H9 (cell line): ENCODE data around the gene MICU2. TPM values are rescaled to one million over a fixed set of nuclear protein-coding genes. Genes with fewer than 3 reads are reported as not detected.

ENCODE experiments used
- DNase-seq: peaks from one replicate; pipeline ENCODE4 v3.0.0-alpha.2; 2017
- H2AFZ ChIP-seq: one replicate; pipeline ENCODE4 v1.6.1; 2013; ENCODE audit warnings: mild to moderate bottlenecking, low read length, control low read depth, moderate library complexity
- H2AK5ac ChIP-seq: 2 replicates; pipeline ENCODE4 v1.6.1; 2013; ENCODE audit warnings: low read length, control low read depth, mixed read lengths; ENCODE audit not compliant: insufficient read length
- H2BK120ac ChIP-seq: one replicate; pipeline ENCODE4 v1.6.1; 2013; ENCODE audit warnings: low read depth, mild to moderate bottlenecking, low read length, control low read depth, inconsistent platforms; ENCODE audit not compliant: poor library complexity, severe bottlenecking
- H2BK12ac ChIP-seq: 2 replicates; pipeline ENCODE4 v1.6.1; 2013; ENCODE audit warnings: low read length, control low read depth, mixed read lengths, low read depth; ENCODE audit not compliant: insufficient read length
- H2BK15ac ChIP-seq: 2 replicates; pipeline ENCODE4 v1.6.1; 2013; ENCODE audit warnings: low read depth, low read length, control low read depth
- H2BK20ac ChIP-seq: one replicate; pipeline ENCODE4 v1.6.1; 2013; ENCODE audit warnings: low read depth, mild to moderate bottlenecking, low read length, control low read depth, inconsistent platforms; ENCODE audit not compliant: poor library complexity, severe bottlenecking
- H2BK5ac ChIP-seq: 2 replicates; pipeline ENCODE4 v1.6.1; 2013; ENCODE audit warnings: low read length, control low read depth, mixed read lengths; ENCODE audit not compliant: insufficient read length
- H3K14ac ChIP-seq: 2 replicates; pipeline ENCODE4 v1.6.1; 2013; ENCODE audit warnings: low read length, control low read depth; ENCODE audit not compliant: insufficient read depth
- H3K18ac ChIP-seq: 2 replicates; pipeline ENCODE4 v1.6.1; 2013; ENCODE audit warnings: low read depth, mild to moderate bottlenecking, mixed read lengths, low read length, control low read depth; ENCODE audit not compliant: insufficient read length
- H3K23ac ChIP-seq: 2 replicates; pipeline ENCODE4 v1.6.1; 2013; ENCODE audit warnings: low read length, control low read depth, mixed read lengths, low read depth; ENCODE audit not compliant: insufficient read length
- H3K23me2 ChIP-seq: 2 replicates; pipeline ENCODE4 v1.6.1; 2013; ENCODE audit warnings: low read depth, mild to moderate bottlenecking, mixed read lengths, low read length, control low read depth; ENCODE audit not compliant: insufficient read length, poor library complexity, severe bottlenecking
- H3K27ac ChIP-seq: 2 replicates; pipeline ENCODE4 v1.5.1; 2013; ENCODE audit warnings: low read length, control low read depth, mixed read lengths, low read depth; ENCODE audit not compliant: insufficient read length
- H3K27me3 ChIP-seq: 2 replicates; pipeline ENCODE4 v1.6.1; 2013; ENCODE audit warnings: low read length, control low read depth, inconsistent platforms; ENCODE audit not compliant: insufficient read depth
- H3K4ac ChIP-seq: 2 replicates; pipeline ENCODE4 v1.6.1; 2013; ENCODE audit warnings: low read depth, mild to moderate bottlenecking, control low read depth, inconsistent platforms, low read length, moderate library complexity
- H3K4me1 ChIP-seq: 2 replicates; pipeline ENCODE4 v1.6.1; 2013; ENCODE audit warnings: low read length, control low read depth, inconsistent platforms; ENCODE audit not compliant: insufficient read depth
- H3K4me2 ChIP-seq: 2 replicates; pipeline ENCODE4 v1.6.1; 2013; ENCODE audit warnings: low read length, control low read depth, mixed read lengths; ENCODE audit not compliant: insufficient read length, insufficient read depth
- H3K56ac ChIP-seq: 2 replicates; pipeline ENCODE4 v1.6.1; 2013; ENCODE audit warnings: low read depth, mild to moderate bottlenecking, mixed read lengths, low read length, control low read depth; ENCODE audit not compliant: insufficient read length
- H3K79me1 ChIP-seq: 2 replicates; pipeline ENCODE4 v1.6.1; 2013; ENCODE audit warnings: low read depth, mild to moderate bottlenecking, moderate library complexity, low read length, control low read depth, inconsistent platforms; ENCODE audit not compliant: insufficient read depth, poor library complexity, severe bottlenecking
- H3K79me2 ChIP-seq: 2 replicates; pipeline ENCODE4 v1.6.1; 2013; ENCODE audit warnings: low read length, control low read depth, inconsistent platforms; ENCODE audit not compliant: insufficient read depth
- H3K9ac ChIP-seq: 2 replicates; pipeline ENCODE4 v1.6.1; 2013; ENCODE audit warnings: low read length, control low read depth, mixed read lengths; ENCODE audit not compliant: insufficient read length; ENCODE audit errors: extremely low read depth
- H3K9me3 ChIP-seq: one replicate; pipeline ENCODE4 v1.6.1; 2013; ENCODE audit warnings: low read depth, low read length, inconsistent platforms; ENCODE audit not compliant: control insufficient read depth
- H3T11ph ChIP-seq: one replicate; pipeline ENCODE4 v1.6.1; 2013; ENCODE audit warnings: mild to moderate bottlenecking, low read length, control low read depth, inconsistent platforms
- H4K20me1 ChIP-seq: one replicate; pipeline ENCODE4 v1.6.1; 2013; ENCODE audit not compliant: control insufficient read depth, insufficient read length, insufficient read depth
- H4K5ac ChIP-seq: 2 replicates; pipeline ENCODE4 v1.6.1; 2013; ENCODE audit warnings: low read depth, mild to moderate bottlenecking, mixed read lengths, low read length, control low read depth; ENCODE audit not compliant: insufficient read length
- H4K8ac ChIP-seq: replicated peaks from 2 replicates; pipeline ENCODE4 v1.6.1; 2013; ENCODE audit warnings: low read length, control low read depth, mixed read lengths, low read depth; ENCODE audit not compliant: insufficient read length
- H4K91ac ChIP-seq: 2 replicates; pipeline ENCODE4 v1.6.1; 2013; ENCODE audit warnings: low read depth, mild to moderate bottlenecking, moderate library complexity, mixed read lengths, low read length, control low read depth; ENCODE audit not compliant: insufficient read length
- H3K27ac Mint-ChIP-seq, 3 experiments: 2 replicates in 2 of 3; 3 replicates in 1 of 3; pipeline ENCODE4 v1.8.0; 2020 to 2021; ENCODE audit warnings: mixed read lengths in 3 of 3, mild to moderate bottlenecking in 1 of 3, moderate library complexity in 1 of 3
- H3K27me3 Mint-ChIP-seq: 2 replicates; pipeline ENCODE4 v1.8.0; 2021; ENCODE audit warnings: low read depth, mild to moderate bottlenecking, moderate library complexity, mixed read lengths
- H3K36me3 Mint-ChIP-seq, 3 experiments: 2 replicates in 2 of 3; 3 replicates in 1 of 3; pipeline ENCODE4 v1.8.0; 2020 to 2021; ENCODE audit warnings: low read depth in 3 of 3, mixed read lengths in 3 of 3; ENCODE audit not compliant: insufficient read depth in 1 of 3
- H3K4me1 Mint-ChIP-seq, 2 experiments: 2 replicates each; pipeline ENCODE4 v1.8.0; 2020; ENCODE audit warnings: mixed read lengths in 2 of 2
- H3K4me3 Mint-ChIP-seq, 2 experiments: 2 replicates in 1 of 2; 3 replicates in 1 of 2; pipeline ENCODE4 v1.8.0; 2020 to 2021; ENCODE audit warnings: mild to moderate bottlenecking in 2 of 2, mixed read lengths in 2 of 2, moderate library complexity in 1 of 2
- H3K9me3 Mint-ChIP-seq, 2 experiments: 2 replicates in 1 of 2; 3 replicates in 1 of 2; pipeline ENCODE4 v1.8.0; 2020; ENCODE audit warnings: mild to moderate bottlenecking in 2 of 2, mixed read lengths in 2 of 2, moderate library complexity in 1 of 2
- WGBS: extraction: QIAGEN DNeasy Blood & Tissue Kit; methylation state at CpG from one replicate; pipeline ENCODE4 v1.1.7; 2013; ENCODE audit warnings: missing lambda C conversion rate, low lambda C conversion rate, mixed read lengths; ENCODE audit not compliant: insufficient read length; ENCODE audit errors: extremely low coverage; 5-methylcytosine and 5-hydroxymethylcytosine counted together
- total RNA-seq: library from RNA; stranded (reverse); gene quantifications from 2 replicates; pipeline ENCODE4 v1.2.1, GENCODE V29; 2021
- TF ChIP-seq, protein P1 (sequence below): fragments of 200-600 bp; sonication (generic); conservative IDR thresholded peaks from 3 replicates; pipeline ENCODE4 v1.8.0; 2021; ENCODE audit warnings: antibody characterized with exemption, mild to moderate bottlenecking

MICU2 gene
- total RNA-seq, 1 experiment from 2014 or later: 38.4 TPM

DNA sequence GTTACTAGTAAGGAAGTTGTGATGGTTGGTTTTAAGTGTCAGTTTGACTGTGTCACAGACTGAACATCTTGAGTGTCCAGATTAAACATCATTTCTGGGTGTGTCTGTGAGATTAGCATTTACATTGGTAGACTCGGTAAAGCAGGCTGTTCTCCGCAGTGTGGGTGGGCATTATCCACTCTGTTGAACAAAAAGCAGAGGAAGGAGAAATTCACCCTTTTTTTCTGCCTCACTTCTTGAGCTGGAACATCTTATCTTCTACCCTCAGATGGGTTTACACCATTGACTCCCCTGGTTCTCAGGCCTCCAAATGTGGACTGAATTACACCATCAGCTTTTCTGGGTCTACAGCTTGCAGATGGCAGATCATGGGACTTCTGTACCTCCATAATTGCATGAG, 81.1 kb downstream of the MICU2 start:
- H3K36me3 Mint-ChIP-seq: peaks cover 2 to 9% (median 3%) of the 10 kb centered on the region in 3 experiments; a peak in 4 of 7 replicates
- Histone ChIP-seq H2AFZ (no peak overlapping the region), H2BK120ac (no peak overlapping the region), H2BK20ac (no peak overlapping the region), H3K27ac (no peak overlapping the region), H3K18ac (no peak overlapping the region), H2AK5ac (no peak overlapping the region), H3K9me3 (no peaks in the 10 kb centered on the region), H3K23me2 (no peaks in the 10 kb centered on the region), H4K8ac (no peak overlapping the region), H2BK12ac (no peak overlapping the region), H3K14ac (no peak overlapping the region), H3K4ac (no peak overlapping the region), H4K5ac (no peak overlapping the region), H2BK15ac (no peak overlapping the region), H3K79me1 (no peaks in the 10 kb centered on the region), H3K79me2 (no peaks in the 10 kb centered on the region), H3K4me1 (no peaks in the 10 kb centered on the region), H4K91ac (no peak overlapping the region), H2BK5ac (no peak overlapping the region), H4K20me1 (no peaks in the 10 kb centered on the region), H3K9ac (no peak overlapping the region), H3K56ac (no peak overlapping the region), H3K23ac (no peak overlapping the region), H3K27me3 (no peaks in the 10 kb centered on the region), H3K4me2 (no peak overlapping the region), H3T11ph (no peak overlapping the region)
- TF ChIP-seq, protein P1, sequence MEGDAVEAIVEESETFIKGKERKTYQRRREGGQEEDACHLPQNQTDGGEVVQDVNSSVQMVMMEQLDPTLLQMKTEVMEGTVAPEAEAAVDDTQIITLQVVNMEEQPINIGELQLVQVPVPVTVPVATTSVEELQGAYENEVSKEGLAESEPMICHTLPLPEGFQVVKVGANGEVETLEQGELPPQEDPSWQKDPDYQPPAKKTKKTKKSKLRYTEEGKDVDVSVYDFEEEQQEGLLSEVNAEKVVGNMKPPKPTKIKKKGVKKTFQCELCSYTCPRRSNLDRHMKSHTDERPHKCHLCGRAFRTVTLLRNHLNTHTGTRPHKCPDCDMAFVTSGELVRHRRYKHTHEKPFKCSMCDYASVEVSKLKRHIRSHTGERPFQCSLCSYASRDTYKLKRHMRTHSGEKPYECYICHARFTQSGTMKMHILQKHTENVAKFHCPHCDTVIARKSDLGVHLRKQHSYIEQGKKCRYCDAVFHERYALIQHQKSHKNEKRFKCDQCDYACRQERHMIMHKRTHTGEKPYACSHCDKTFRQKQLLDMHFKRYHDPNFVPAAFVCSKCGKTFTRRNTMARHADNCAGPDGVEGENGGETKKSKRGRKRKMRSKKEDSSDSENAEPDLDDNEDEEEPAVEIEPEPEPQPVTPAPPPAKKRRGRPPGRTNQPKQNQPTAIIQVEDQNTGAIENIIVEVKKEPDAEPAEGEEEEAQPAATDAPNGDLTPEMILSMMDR: no peak
- H3K4me3 Mint-ChIP-seq: no peak overlapping the region; a peak in 1 of 5 replicates
- no CpG with 5 or more reads among the region's 2 CpGs for WGBS
- H3K27me3 Mint-ChIP-seq: no peaks in the 10 kb centered on the region
- no peaks in the 10 kb centered on the region for H3K4me1 Mint-ChIP-seq
- peak overlapping the region in 1 of 3 experiments; percentile 49; a peak in 1 of 7 replicates for H3K27ac Mint-ChIP-seq
- no peak for DNase-seq
- no peaks in the 10 kb centered on the region for H3K9me3 Mint-ChIP-seq
